ENCODE measurements around the gene SALL3. TPM values are rescaled to one million over a fixed set of nuclear protein-coding genes. Genes with fewer than 3 reads are reported as not detected.
A peak's percentile ranks its signal among the peaks of the same experiment; 100 is the strongest.

SALL3 gene
- total RNA-seq, 1 donor from 2014 or later = 7.7 TPM

- Histone ChIP-seq H3K27me3 (ENCODE audit: insufficient read depth, low read length) (no peaks in the 10 kb centered on the region), H3K9me3 (ENCODE audit: insufficient read depth, low read depth, low read length) (no peaks in the 10 kb centered on the region), H4K20me1 (ENCODE audit: insufficient read depth, low read length) (no peaks in the 10 kb centered on the region), H2AFZ (ENCODE audit: low read depth, low read length) (no peak overlapping the region), H3K36me3 (ENCODE audit: insufficient read depth, low read length) (no peaks in the 10 kb centered on the region), H3K79me2 (ENCODE audit: insufficient read depth, low read length) (no peaks in the 10 kb centered on the region), H3K4me3 (ENCODE audit: insufficient read depth, low read depth, low read length) (no peak overlapping the region), H3K27ac (ENCODE audit: low read depth, low read length) (no peak overlapping the region), H3K9ac (ENCODE audit: low read length) (no peak overlapping the region), H3K4me1 (ENCODE audit: insufficient read depth, low read length) (no peaks in the 10 kb centered on the region), H3K4me2 (ENCODE audit: low read length) (no peak overlapping the region)
- Mint-ChIP-seq H3K27ac (ENCODE audit: unreplicated experiment) (no peak overlapping the region), H3K4me3 (ENCODE audit: unreplicated experiment) (no peak overlapping the region), H3K4me1 (ENCODE audit: low read depth, unreplicated experiment) (no peaks in the 10 kb centered on the region), H3K36me3 (ENCODE audit: low read depth, unreplicated experiment) (no peaks in the 10 kb centered on the region), H3K27me3 (ENCODE audit: low read depth, unreplicated experiment) (no peaks in the 10 kb centered on the region), H3K9me3 (ENCODE audit: unreplicated experiment) (no peaks in the 10 kb centered on the region)
- FAIRE-seq (no peak), DNase-seq (ENCODE audit: low read depth) (no peak)
- no peak for TF ChIP-seq EZH2 (IDR thresholded peaks at IDR 0.05; ENCODE audit: insufficient read depth, low read length)
These were observed 17.3 kb downstream of the SALL3 start for GRCh38 chr18:78996741-78997490.

GRCh38 chr18:78998371-78999071, 18.9 kb downstream of the SALL3 start:
- Mint-ChIP-seq H3K4me1 (ENCODE audit: low read depth, unreplicated experiment) (no peaks in the 10 kb centered on the region), H3K27me3 (ENCODE audit: low read depth, unreplicated experiment) (no peaks in the 10 kb centered on the region), H3K9me3 (ENCODE audit: unreplicated experiment) (no peaks in the 10 kb centered on the region), H3K27ac (ENCODE audit: unreplicated experiment) (no peak overlapping the region), H3K4me3 (ENCODE audit: unreplicated experiment) (no peak overlapping the region), H3K36me3 (ENCODE audit: low read depth, unreplicated experiment) (no peaks in the 10 kb centered on the region)
- no peaks in the 10 kb centered on the region for H3K4me1 ChIP-seq (ENCODE audit: insufficient read depth, low read length)
- no peak overlapping the region for H3K4me3 ChIP-seq (ENCODE audit: insufficient read depth, low read depth, low read length)
- H2AFZ ChIP-seq (ENCODE audit: low read depth, low read length) = no peak overlapping the region
- no peaks in the 10 kb centered on the region for H3K27me3 ChIP-seq (ENCODE audit: insufficient read depth, low read length)
- H3K4me2 ChIP-seq (ENCODE audit: low read length) = peak overlapping the region; percentile 14
- no peak for FAIRE-seq
- no peaks in the 10 kb centered on the region for H3K9me3 ChIP-seq (ENCODE audit: insufficient read depth, low read depth, low read length)
- H3K79me2 ChIP-seq (ENCODE audit: insufficient read depth, low read length) = no peaks in the 10 kb centered on the region
- DNase-seq (ENCODE audit: low read depth) = no peak
- no peak overlapping the region for H3K27ac ChIP-seq (ENCODE audit: low read depth, low read length)
- H4K20me1 ChIP-seq (ENCODE audit: insufficient read depth, low read length) = no peaks in the 10 kb centered on the region
- no peak overlapping the region for H3K9ac ChIP-seq (ENCODE audit: low read length)
- H3K36me3 ChIP-seq (ENCODE audit: insufficient read depth, low read length) = no peaks in the 10 kb centered on the region
- peak; percentile 4 for TF ChIP-seq CTCF (IDR thresholded peaks at IDR 0.05; ENCODE audit: insufficient read depth, low read depth, low read length)
- no peak for TF ChIP-seq EZH2 (IDR thresholded peaks at IDR 0.05; ENCODE audit: insufficient read depth, low read length)

- Histone ChIP-seq H3K27ac (ENCODE audit: low read depth, low read length) (no peak overlapping the region), H3K4me1 (ENCODE audit: insufficient read depth, low read length) (no peaks in the 10 kb centered on the region), H3K27me3 (ENCODE audit: insufficient read depth, low read length) (no peaks in the 10 kb centered on the region), H2AFZ (ENCODE audit: low read depth, low read length) (no peak overlapping the region), H3K4me3 (ENCODE audit: insufficient read depth, low read depth, low read length) (no peak overlapping the region), H3K9me3 (ENCODE audit: insufficient read depth, low read depth, low read length) (no peaks in the 10 kb centered on the region), H3K36me3 (ENCODE audit: insufficient read depth, low read length) (no peaks in the 10 kb centered on the region), H4K20me1 (ENCODE audit: insufficient read depth, low read length) (no peaks in the 10 kb centered on the region), H3K9ac (ENCODE audit: low read length) (no peak overlapping the region), H3K4me2 (ENCODE audit: low read length) (no peak overlapping the region), H3K79me2 (ENCODE audit: insufficient read depth, low read length) (no peaks in the 10 kb centered on the region)
- TF ChIP-seq CTCF (IDR thresholded peaks at IDR 0.05; ENCODE audit: insufficient read depth, low read depth, low read length) (no peak), EZH2 (IDR thresholded peaks at IDR 0.05; ENCODE audit: insufficient read depth, low read length) (no peak)
- Mint-ChIP-seq H3K4me3 (ENCODE audit: unreplicated experiment) (no peak overlapping the region), H3K9me3 (ENCODE audit: unreplicated experiment) (no peaks in the 10 kb centered on the region), H3K27ac (ENCODE audit: unreplicated experiment) (no peak overlapping the region), H3K27me3 (ENCODE audit: low read depth, unreplicated experiment) (no peaks in the 10 kb centered on the region), H3K36me3 (ENCODE audit: low read depth, unreplicated experiment) (no peaks in the 10 kb centered on the region), H3K4me1 (ENCODE audit: low read depth, unreplicated experiment) (no peaks in the 10 kb centered on the region)
- DNase-seq (ENCODE audit: low read depth) (no peak), FAIRE-seq (no peak)
These were observed 20.3 kb downstream of the SALL3 start for GRCh38 chr18:78999939-79000338.

Data from astrocyte (in vitro differentiated cells and primary cell).